ENCODE results near the gene PLOD2. TPM values are rescaled to one million over a fixed set of nuclear protein-coding genes. Genes with fewer than 3 reads are reported as not detected.
A peak's percentile ranks its signal among the peaks of the same experiment; 100 is the strongest.

Gene PLOD2
- total and polyA plus RNA-seq, 4 donors: 17.8 to 73.9 (median 22.7) TPM

DNA sequence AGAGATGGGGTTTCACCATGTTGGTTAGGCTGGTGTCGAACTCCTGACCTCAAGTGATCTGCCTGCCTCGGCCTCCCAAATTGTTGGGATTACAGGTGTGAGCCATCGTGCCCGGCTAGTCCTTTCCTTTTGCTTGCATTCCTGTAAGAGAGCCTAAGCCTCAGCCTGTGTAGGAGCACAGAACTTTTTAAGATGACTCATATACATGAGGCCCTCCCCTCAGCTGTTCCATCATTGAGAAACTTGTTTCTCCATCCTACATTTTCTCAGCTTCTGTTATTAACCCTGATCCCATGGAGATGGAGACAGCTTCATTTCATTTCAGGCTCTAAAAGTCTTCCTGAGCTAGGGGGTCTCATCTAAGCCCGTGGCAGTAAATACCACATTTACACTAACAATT lies 123.3 kb downstream of the PLOD2 start:
- 88 to 91% methylated on average over 5 of the region's 5 CpGs for WGBS, 2 donors
- no peak for ATAC-seq (ENCODE audit: insufficient read depth, low FRiP score)

DNA sequence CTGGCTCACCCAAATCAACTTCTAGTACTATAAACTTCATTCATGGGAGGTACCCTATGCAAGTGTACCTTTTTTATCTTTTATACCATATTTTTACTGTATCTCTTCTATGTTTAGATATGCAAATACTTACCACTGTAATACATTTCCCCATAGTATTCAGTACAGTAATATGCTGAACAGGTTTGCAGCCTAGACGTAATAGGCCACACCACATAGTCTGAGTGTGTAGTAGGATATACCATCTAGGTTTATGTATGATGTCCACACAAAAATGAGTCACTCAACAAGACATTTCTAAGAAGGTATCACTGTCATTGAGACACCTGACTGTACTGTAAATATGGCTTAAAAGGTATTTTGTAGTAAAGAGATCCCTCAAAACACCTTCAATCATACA lies 124.7 kb downstream of the PLOD2 start:
- Histone ChIP-seq H3K9ac (ENCODE audit: insufficient read depth in 1 of 2, low read length in 2 of 2) (no peak overlapping the region), H3K27ac (ENCODE audit: low read depth in 1 of 2, low read length in 1 of 2) (no peak overlapping the region), H3K9me3 (ENCODE audit: control insufficient read depth in 4 of 4, insufficient read depth in 3 of 4, low read length in 3 of 4) (no peaks in the 10 kb centered on the region), H3K27me3 (ENCODE audit: control insufficient read depth in 3 of 3, insufficient read depth in 3 of 3, low read length in 2 of 3) (no peaks in the 10 kb centered on the region), H3K36me3 (ENCODE audit: control insufficient read depth in 4 of 4, insufficient read depth in 4 of 4, low read length in 4 of 4) (no peaks in the 10 kb centered on the region), H3K4me3 (no peak overlapping the region), H3K4me1 (ENCODE audit: control insufficient read depth in 5 of 5, insufficient read depth in 5 of 5, low read length in 5 of 5) (peaks cover 0 to 14% (median 0%) of the 10 kb centered on the region in 5 donors)
- DNase-seq (no peak), ATAC-seq (ENCODE audit: insufficient read depth, low FRiP score) (no peak)
- TF ChIP-seq, protein P1, sequence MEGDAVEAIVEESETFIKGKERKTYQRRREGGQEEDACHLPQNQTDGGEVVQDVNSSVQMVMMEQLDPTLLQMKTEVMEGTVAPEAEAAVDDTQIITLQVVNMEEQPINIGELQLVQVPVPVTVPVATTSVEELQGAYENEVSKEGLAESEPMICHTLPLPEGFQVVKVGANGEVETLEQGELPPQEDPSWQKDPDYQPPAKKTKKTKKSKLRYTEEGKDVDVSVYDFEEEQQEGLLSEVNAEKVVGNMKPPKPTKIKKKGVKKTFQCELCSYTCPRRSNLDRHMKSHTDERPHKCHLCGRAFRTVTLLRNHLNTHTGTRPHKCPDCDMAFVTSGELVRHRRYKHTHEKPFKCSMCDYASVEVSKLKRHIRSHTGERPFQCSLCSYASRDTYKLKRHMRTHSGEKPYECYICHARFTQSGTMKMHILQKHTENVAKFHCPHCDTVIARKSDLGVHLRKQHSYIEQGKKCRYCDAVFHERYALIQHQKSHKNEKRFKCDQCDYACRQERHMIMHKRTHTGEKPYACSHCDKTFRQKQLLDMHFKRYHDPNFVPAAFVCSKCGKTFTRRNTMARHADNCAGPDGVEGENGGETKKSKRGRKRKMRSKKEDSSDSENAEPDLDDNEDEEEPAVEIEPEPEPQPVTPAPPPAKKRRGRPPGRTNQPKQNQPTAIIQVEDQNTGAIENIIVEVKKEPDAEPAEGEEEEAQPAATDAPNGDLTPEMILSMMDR (IDR thresholded peaks at IDR 0.05; ENCODE audit: control extremely low read depth, extremely low read depth): no peak
- WGBS, 2 donors: 97 to 100% methylated on average over 1 of the region's 1 CpG

More for the DNA sequence above, 123.3 kb downstream of the PLOD2 start:
- H3K9ac ChIP-seq (ENCODE audit: insufficient read depth in 1 of 2, low read length in 2 of 2): no peak overlapping the region
- no peak for DNase-seq
- peaks cover 0 to 14% (median 0%) of the 10 kb centered on the region in 5 donors for H3K4me1 ChIP-seq (ENCODE audit: control insufficient read depth in 5 of 5, insufficient read depth in 5 of 5, low read length in 5 of 5)
- no peak overlapping the region for H3K4me3 ChIP-seq
- H3K27ac ChIP-seq (ENCODE audit: low read depth in 1 of 2, low read length in 1 of 2): no peak overlapping the region
- peaks cover 0 to 2% (median 0%) of the 10 kb centered on the region in 4 donors for H3K9me3 ChIP-seq (ENCODE audit: control insufficient read depth in 4 of 4, insufficient read depth in 3 of 4, low read length in 3 of 4)
- TF ChIP-seq, protein P1 (IDR thresholded peaks at IDR 0.05; ENCODE audit: control extremely low read depth, extremely low read depth): no peak
- no peaks in the 10 kb centered on the region for H3K27me3 ChIP-seq (ENCODE audit: control insufficient read depth in 3 of 3, insufficient read depth in 3 of 3, low read length in 2 of 3)
- no peaks in the 10 kb centered on the region for H3K36me3 ChIP-seq (ENCODE audit: control insufficient read depth in 4 of 4, insufficient read depth in 4 of 4, low read length in 4 of 4)

DNA sequence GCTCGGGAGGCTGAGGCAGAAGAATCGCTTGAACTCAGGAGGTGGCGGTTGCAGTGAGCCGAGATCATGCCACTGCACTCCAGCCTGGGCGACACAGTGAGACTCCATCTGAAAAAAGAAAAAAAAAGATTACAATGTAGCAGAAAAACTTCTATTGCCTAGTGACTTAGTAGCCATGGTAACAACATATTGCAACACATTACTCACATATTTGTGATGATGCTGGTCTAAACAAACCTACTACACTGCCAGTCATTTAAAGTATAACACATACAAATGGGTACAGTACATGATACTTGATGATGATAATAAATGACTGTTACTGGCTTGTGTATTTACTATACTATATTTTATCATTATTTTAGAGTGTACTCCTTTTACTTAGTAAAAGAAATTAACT lies 125.6 kb downstream of the PLOD2 start:
- ATAC-seq (ENCODE audit: insufficient read depth, low FRiP score) (no peak), DNase-seq (peak in 2 of 3 donors; percentile 58 to 65)
- Histone ChIP-seq H3K36me3 (ENCODE audit: control insufficient read depth in 4 of 4, insufficient read depth in 4 of 4, low read length in 4 of 4) (no peaks in the 10 kb centered on the region), H3K4me1 (ENCODE audit: control insufficient read depth in 5 of 5, insufficient read depth in 5 of 5, low read length in 5 of 5) (peaks cover 0 to 14% (median 0%) of the 10 kb centered on the region in 5 donors), H3K4me3 (no peak overlapping the region), H3K27me3 (ENCODE audit: control insufficient read depth in 3 of 3, insufficient read depth in 3 of 3, low read length in 2 of 3) (no peaks in the 10 kb centered on the region), H3K9me3 (ENCODE audit: control insufficient read depth in 4 of 4, insufficient read depth in 3 of 4, low read length in 3 of 4) (no peaks in the 10 kb centered on the region), H3K9ac (ENCODE audit: insufficient read depth in 1 of 2, low read length in 2 of 2) (no peak overlapping the region), H3K27ac (ENCODE audit: low read depth in 1 of 2, low read length in 1 of 2) (no peak overlapping the region)
- TF ChIP-seq, protein P1 (IDR thresholded peaks at IDR 0.05; ENCODE audit: control extremely low read depth, extremely low read depth): no peak
- 90 to 91% methylated on average over 5 of the region's 5 CpGs for WGBS, 2 donors

DNA sequence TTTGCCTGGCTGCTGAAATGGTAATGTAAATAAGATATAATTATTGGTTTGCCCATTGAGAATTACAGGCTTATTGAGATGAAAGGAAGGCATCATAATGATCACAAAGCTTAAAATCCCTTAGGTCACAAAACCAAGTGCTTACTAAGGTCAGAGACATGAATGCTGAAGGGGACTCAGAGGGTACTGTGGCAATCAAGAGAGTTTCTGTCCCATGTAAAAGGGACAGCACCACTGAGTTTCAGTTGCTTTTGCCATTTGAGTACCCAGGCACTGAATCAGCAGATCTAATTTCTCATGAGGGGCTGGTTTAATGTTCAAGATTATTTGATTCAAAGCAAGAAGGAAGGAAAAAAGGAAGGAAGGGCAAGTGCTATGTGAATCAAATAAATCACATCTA lies 127.0 kb downstream of the PLOD2 start:
- TF ChIP-seq, protein P1 (IDR thresholded peaks at IDR 0.05; ENCODE audit: control extremely low read depth, extremely low read depth): no peak
- ATAC-seq (ENCODE audit: insufficient read depth, low FRiP score) (no peak), DNase-seq (no peak)
- peaks cover 0 to 14% (median 0%) of the 10 kb centered on the region in 5 donors for H3K4me1 ChIP-seq (ENCODE audit: control insufficient read depth in 5 of 5, insufficient read depth in 5 of 5, low read length in 5 of 5)
- H3K9me3 ChIP-seq (ENCODE audit: control insufficient read depth in 4 of 4, insufficient read depth in 3 of 4, low read length in 3 of 4): peaks cover 0 to 3% (median 0%) of the 10 kb centered on the region in 4 donors
- H3K27ac ChIP-seq (ENCODE audit: low read depth in 1 of 2, low read length in 1 of 2): no peak overlapping the region
- no peaks in the 10 kb centered on the region for H3K27me3 ChIP-seq (ENCODE audit: control insufficient read depth in 3 of 3, insufficient read depth in 3 of 3, low read length in 2 of 3)
- H3K9ac ChIP-seq (ENCODE audit: insufficient read depth in 1 of 2, low read length in 2 of 2): no peak overlapping the region
- H3K4me3 ChIP-seq: no peak overlapping the region
- H3K36me3 ChIP-seq (ENCODE audit: control insufficient read depth in 4 of 4, insufficient read depth in 4 of 4, low read length in 4 of 4): no peaks in the 10 kb centered on the region

Measured in lung (tissue), 12 donors.